MV-4-11 (cell line): ENCODE data around the gene FAM222A.

Experiments used
- DNase-seq: peaks from one replicate; lab custom pipeline; 2025; lab: John Stamatoyannopoulos, UW

Gene FAM222A

DNA sequence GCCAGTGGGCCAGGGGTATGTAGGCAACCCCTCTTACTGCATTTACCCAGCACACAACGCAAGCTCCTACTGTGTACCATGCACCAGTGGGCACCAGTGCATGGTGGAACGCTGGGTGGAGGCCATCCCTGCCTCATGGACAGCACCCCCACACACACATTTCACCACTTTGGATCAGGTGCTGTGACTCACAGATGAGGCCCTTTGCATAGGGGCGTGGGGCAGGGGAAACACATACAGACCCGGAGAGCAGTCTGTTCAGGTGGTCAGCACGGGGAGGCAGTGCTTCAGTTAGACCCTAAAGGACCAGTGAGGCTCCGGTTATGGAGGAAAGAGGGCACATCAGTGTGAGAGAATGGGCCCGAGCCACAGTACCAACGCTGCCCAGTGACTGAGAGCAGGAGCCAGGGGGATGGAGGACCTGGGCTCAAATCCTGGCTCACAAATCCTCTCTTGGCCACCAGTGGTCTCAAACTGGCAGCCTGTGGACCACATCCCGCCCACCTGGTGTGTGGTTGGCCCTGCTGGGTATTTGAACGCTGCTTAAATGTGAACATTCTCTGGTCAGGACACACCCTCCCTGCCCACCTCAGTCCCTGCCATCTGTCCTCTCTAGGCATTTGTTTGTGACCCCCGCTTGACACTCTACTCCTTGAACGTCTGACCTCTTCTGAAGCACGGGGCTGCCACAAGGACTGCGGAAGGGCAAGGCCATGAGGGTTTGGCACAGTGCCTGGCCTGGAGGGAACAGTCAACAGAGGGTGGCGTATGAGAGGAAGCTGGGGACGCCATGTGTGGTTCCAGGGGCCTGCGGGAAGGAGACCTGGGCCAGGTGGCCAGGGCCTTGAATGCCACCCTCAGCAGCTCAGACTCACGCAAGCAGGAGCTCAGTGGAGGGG is 46.7 kb downstream of the FAM222A start:
- DNase-seq = no peak

DNA sequence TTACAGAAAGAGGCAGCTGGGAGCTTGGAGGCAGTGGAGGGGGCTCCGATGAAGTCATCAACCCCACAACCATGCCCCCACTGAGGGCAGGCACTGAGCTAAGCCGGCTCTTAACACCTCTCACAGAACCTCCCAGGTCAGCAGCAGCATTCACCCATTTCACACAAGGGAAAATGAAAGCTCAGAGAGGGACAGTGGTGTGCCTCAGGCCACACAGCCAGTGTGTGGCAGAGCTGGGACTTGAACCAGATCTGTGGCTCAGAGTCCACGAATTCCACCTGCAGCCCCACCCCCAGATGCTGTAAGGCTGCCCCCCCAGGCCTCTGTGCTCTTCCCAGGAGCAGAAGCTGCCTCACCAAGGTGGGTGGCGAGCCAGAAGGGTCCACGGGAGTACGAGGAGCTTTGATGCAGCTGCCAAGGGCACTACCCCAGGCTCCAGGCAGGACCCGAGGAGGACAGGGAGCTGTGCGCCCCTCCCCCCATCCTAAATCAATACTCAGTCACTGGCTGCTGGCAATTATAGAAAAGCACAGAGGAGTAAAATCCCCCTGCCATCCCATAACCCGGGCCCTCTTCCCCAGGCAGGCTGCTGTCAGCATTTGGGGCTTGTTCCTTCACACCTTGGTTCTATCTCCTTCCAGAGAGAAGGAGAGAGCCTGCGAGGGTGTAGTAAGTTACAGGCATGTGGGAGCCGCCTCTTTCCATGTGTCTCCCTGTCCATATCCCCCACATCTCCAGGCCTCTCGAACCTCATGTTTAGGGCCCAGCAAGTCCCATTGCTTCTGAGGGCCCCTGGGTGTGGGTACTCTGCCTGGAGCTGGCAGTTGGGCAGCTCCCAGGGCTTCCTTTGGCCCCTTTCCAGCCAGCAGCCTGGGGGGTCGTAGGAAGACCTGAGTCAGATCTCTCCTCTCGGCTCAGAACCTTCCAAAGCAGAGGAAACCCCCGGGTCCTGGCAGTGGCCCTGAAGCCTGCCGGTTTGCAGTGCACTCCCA is 47.6 kb downstream of the FAM222A start:
- DNase-seq = no peak

- no peak for DNase-seq
Measured at GRCh38 chr12:109762071-109762672, 48.5 kb downstream of the FAM222A start.

DNA sequence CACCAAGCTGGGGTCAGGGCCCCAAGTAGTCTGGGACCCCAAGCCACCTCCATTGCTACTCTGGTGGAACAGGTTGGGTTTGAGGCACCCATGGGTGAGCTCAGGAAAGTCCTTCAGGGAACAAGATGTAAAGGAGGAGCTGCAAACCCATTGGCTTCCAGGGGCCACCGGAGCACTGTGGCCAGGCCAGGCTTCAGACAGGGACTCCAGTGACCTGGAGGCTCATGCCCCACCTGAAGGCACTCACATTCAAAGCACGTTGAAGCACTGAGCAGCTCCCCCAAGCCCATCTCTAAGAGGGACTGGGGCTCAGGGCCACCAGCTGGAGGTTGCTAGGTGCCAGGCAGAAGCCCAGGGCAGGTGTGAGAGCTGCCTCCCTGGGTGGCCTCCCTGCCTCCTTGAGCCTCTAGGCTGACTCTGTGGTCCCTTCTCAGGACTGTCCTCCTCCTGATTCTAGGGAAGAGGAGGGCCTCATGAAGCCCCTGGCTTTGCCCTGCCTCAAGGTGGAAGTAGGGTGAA is 49.1 kb downstream of the FAM222A start:
- no peak for DNase-seq

DNA sequence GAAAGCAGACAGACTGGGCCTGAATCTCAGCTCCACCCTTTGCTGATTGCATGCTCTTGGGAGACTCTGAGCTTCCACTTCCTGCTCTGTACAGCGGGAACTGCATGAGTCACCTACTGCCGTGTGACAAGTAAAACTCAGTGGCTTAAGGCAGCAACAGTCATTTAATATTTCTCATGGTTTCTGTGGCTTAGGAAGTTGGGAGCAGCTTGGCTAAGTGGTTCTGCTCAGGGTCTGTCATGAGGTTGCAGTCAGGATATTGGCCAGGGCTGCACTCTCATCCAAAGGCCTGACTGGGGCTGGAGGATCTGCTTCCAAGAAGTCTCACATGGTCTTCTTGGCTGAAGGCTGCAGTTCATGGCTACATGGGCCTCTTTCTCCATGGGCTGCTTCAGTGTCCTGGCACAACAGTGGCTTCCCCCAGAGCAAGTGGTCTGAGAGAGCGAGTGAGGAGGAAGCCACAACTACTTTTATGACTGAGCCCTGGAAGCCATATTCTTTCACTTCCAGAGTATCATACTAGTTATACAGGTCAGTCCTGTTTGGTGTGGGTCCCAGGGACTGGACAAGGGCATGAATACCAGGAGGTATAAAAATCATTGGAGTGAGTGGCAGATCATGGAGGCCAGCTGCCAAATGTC is 49.7 kb downstream of the FAM222A start:
- DNase-seq = peak; percentile 88

- no peak for DNase-seq
Measured at GRCh38 chr12:109764123-109764522, 50.5 kb downstream of the FAM222A start.

- no peak for DNase-seq
Measured at GRCh38 chr12:109764776-109765445, 51.3 kb downstream of the FAM222A start.

- no peak for DNase-seq
Measured at GRCh38 chr12:109765446-109765810, 51.8 kb downstream of the FAM222A start.

DNA sequence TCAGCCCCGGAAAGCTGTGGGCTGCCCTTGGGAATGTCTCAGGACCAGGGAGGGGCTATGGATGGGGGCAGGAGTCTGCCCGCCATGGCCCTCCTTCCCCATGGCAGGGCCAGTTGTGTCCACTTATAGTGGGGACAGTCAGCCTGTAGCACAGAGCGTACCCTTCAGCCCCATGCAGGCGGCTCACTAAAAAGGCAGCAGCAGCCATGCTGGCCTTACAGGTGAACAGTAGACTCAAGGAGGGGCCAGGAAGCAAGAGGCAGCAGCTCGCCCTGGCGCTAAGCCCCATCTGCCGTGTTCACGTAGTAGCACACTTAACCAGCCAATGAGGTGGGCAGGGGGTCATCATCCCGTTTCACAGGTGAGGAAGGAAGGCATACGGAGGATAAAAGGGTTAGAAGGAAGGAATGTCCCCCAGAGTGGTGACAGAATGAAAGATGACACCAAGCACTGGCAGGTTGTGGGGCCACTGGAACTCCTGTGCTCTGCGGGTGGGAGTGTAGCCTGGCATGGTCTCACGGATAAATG is 52.7 kb downstream of the FAM222A start:
- DNase-seq = no peak

DNA sequence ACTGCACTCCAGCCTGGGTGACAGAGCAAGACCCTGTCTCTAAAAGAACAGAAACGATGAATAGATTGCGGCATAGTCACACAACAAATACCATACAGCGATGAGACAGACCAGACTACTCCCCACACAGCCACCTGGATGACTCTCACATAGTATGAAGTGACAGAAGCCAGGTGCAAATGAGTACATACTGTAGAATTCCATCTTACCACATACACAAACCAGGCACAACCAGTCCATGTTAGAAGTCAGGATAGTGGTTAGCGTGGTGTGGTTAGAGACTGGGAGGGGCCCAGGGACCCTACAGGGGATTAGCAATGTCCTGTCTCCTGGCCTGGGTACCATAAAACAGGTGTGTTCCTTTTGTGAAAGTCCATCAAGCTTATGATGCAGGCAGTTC is 53.8 kb downstream of the FAM222A start:
- no peak for DNase-seq

- DNase-seq = no peak
Measured at GRCh38 chr12:109767991-109768900, 54.6 kb downstream of the FAM222A start.

- DNase-seq = no peak
Measured at GRCh38 chr12:109768901-109769670, 55.5 kb downstream of the FAM222A start.

DNA sequence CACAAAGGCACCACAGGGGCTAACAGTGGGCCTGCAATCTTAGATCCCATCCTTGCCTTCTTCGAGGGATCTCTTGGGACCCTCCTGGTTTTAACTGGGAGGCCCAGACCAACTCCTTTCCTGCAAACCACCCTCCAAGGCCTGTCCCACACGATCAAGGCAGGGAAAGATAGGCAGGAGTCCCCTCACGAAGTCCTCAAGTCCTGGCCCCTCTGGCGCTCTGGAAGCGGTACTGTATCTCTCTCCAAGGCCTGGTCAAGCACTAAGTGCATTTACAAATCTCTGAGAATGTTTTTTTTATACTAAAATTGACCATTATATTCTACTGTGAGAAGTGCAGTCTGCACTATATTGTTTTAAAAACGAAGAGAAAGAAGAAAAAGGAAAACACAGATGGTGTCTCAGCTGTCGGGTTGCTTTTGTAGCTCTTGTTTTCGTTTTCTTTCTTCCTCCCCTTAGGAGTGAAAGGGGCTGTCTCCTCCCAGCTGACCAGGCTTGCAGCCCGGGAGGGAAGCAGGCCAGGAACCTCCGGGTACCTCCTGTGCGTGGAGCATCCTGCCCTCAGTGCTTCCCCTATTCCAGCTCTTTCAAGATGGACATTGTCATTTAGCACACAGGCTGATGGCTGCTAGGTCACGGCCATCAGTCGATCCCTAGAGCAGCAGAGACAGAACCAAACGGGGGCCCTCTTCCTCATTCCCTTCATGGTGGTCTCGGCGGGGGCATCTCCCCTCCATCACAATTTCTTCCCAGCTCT is 56.7 kb downstream of the FAM222A start:
- DNase-seq = no peak

DNA sequence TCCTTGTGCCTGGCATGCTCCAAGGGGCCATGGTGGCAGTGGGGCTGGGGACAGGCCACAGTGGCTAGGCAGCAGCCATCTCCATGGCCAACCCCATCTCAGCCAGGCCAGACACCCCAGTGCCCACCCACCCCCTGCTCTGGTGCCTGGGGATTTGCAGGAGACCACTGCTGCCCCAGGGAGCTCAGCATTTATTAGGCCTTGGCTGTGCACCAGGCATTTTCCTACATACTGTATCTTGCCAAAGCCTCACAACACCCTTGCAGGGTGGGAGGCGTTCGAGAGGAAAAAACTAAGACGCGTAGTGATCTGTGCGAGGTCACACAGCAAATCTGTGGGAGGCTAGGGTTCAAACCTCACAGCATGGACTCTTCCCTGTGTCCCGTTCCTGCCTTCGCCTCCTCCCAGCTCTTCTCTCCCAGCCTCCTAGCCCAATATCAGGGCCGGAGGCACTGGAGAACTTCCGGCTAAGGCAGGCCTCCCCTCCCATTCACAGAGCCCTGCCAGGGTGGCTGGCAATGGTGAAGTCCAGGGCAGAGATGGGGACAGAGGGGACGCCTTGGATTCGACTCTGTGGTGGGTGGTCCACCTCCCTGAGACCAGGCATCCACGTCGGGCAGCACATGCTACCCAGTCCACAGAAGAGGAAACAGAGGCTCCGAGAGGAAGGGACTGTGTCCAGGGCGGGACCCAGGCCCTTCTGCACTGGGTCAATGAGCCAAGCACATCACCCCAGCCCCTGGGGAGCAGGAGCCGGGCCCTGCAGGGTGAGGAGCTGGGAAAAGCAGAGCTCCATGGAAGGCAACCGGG is 57.4 kb downstream of the FAM222A start:
- DNase-seq = no peak

DNA sequence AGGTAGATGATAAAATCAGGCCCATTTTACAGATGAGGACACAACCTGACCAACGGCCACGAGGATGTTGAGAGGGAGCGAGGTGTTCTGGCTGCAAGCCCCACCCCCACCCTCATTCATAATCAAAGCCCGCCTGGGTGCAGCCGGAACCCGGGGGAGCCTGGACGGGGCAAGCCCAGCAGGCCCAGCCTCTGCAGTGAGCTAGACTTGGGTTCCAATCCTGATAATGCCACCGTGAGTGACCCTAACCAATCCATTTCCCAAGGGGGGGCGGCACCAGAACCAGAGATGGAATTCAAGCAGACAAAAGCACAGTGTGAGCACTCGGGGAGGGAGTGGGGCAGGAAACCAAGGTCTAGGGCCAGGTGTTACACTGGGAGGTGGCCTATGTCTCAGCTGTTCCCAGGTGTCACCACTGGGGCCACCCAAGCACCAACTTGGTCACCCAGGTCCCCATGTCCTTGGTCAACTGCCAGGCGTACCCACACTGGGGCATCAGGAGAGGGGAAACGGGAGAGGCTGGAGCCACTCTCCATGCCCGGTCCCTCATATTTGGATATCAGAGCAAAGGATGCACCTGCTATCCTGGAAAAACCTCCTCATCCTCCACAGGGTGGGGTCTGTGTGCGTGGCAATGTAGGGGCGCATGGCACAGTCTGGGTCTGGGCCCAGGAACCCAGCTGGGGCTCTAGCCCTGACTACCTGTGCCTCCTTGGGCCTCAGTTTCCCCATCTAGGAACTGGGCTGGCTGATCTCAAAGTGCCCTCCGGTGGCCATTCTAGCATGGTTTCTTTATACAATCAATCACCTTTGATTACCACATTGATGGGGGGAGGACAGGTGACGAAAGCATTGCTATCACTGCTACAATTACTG is 58.4 kb downstream of the FAM222A start:
- DNase-seq = no peak

GRCh38 chr12:109772622-109773321 is 59.1 kb downstream of the FAM222A start:
- DNase-seq = peak; percentile 6
